ENCODE data around the gene MAP3K9.
A peak's percentile ranks its signal among the peaks of the same experiment; 100 is the strongest.

MAP3K9 gene

GRCh38 chr14:70785556-70785955, 23.8 kb downstream of the MAP3K9 start:
- ATAC-seq (ENCODE audit: low read depth) (peak; percentile 51), DNase-seq (ENCODE audit: low spot score) (peak; percentile 85)
- no peaks in the 10 kb centered on the region for H3K9me3 ChIP-seq (ENCODE audit: severe bottlenecking)
- H3K4me1 ChIP-seq (ENCODE audit: insufficient read depth, poor library complexity, severe bottlenecking) = peaks cover 88% of the 10 kb centered on the region
- H3K27ac ChIP-seq (ENCODE audit: poor library complexity, severe bottlenecking) = peak overlapping the region; percentile 100
- no peak overlapping the region for H3K4me3 ChIP-seq (ENCODE audit: severe bottlenecking)
- no peak for TF ChIP-seq CTCF (IDR thresholded peaks at IDR 0.05; ENCODE audit: poor library complexity, severe bottlenecking)
- peaks cover 86% of the 10 kb centered on the region for H3K36me3 ChIP-seq (ENCODE audit: low read depth)
- no peaks in the 10 kb centered on the region for H3K27me3 ChIP-seq (ENCODE audit: insufficient read depth, poor library complexity, severe bottlenecking)

DNA sequence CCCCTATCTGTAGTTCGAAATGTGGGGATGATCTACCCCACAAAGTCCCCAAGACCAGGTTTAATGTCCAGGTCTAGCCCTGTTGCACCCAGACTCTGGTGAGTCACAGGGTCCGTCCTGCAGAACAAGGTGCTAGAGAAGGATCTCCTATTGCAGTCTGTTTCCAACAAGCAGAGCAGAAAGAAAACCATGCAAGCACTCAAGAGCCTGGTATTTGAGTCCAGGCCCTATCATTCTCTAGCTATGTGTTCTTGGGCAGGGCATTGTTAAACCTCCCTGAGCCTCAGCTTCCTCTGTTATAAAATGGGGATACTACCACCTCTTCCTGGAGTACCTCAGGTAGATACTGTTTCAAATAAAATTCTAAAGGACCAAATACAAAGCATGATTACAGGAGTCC, 24.4 kb downstream of the MAP3K9 start:
- H3K27ac ChIP-seq (ENCODE audit: poor library complexity, severe bottlenecking) = peak overlapping the region; percentile 100
- no peak for DNase-seq (ENCODE audit: low spot score)
- peaks cover 90% of the 10 kb centered on the region for H3K36me3 ChIP-seq (ENCODE audit: low read depth)
- H3K9me3 ChIP-seq (ENCODE audit: severe bottlenecking) = no peaks in the 10 kb centered on the region
- H3K4me3 ChIP-seq (ENCODE audit: severe bottlenecking) = no peak overlapping the region
- peak; percentile 5; the same call in 2 of the 3 replicates for ATAC-seq (ENCODE audit: low read depth)
- peaks cover 88% of the 10 kb centered on the region for H3K4me1 ChIP-seq (ENCODE audit: insufficient read depth, poor library complexity, severe bottlenecking)
- H3K27me3 ChIP-seq (ENCODE audit: insufficient read depth, poor library complexity, severe bottlenecking) = no peaks in the 10 kb centered on the region
- TF ChIP-seq CTCF (IDR thresholded peaks at IDR 0.05; ENCODE audit: poor library complexity, severe bottlenecking) = no peak

DNA sequence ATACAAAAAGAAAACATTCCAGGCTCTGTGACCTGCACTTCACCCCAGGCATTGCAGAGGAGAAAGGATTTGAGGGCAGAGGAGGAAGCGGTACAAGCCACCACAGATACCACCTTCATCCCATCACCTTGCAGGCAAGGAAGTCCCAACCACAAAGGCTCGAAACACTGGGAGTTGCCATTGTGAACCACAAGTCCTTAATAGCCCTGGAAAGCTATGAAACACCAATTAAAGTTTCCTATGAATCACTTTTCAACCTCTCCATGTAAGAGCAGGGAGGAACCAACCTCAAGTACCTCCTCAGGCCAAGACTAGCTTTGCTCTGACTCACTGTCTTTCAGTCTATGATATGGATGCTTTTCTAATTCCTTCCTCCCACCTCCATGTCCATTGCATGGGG, 27.0 kb downstream of the MAP3K9 start:
- Histone ChIP-seq H3K36me3 (ENCODE audit: low read depth) (peaks cover 85% of the 10 kb centered on the region), H3K4me1 (ENCODE audit: insufficient read depth, poor library complexity, severe bottlenecking) (peaks cover 81% of the 10 kb centered on the region), H3K27ac (ENCODE audit: poor library complexity, severe bottlenecking) (peak overlapping the region; percentile 100), H3K4me3 (ENCODE audit: severe bottlenecking) (no peak overlapping the region), H3K27me3 (ENCODE audit: insufficient read depth, poor library complexity, severe bottlenecking) (no peaks in the 10 kb centered on the region), H3K9me3 (ENCODE audit: severe bottlenecking) (no peaks in the 10 kb centered on the region)
- no peak for TF ChIP-seq CTCF (IDR thresholded peaks at IDR 0.05; ENCODE audit: poor library complexity, severe bottlenecking)
- DNase-seq (ENCODE audit: low spot score) (peak; percentile 97), ATAC-seq (ENCODE audit: low read depth) (peak; percentile 89)

GRCh38 chr14:70780396-70781075, 28.8 kb downstream of the MAP3K9 start:
- peaks cover 68% of the 10 kb centered on the region for H3K36me3 ChIP-seq (ENCODE audit: low read depth)
- no peaks in the 10 kb centered on the region for H3K27me3 ChIP-seq (ENCODE audit: insufficient read depth, poor library complexity, severe bottlenecking)
- DNase-seq (ENCODE audit: low spot score) (no peak), ATAC-seq (ENCODE audit: low read depth) (no peak)
- peaks cover 73% of the 10 kb centered on the region for H3K4me1 ChIP-seq (ENCODE audit: insufficient read depth, poor library complexity, severe bottlenecking)
- H3K27ac ChIP-seq (ENCODE audit: poor library complexity, severe bottlenecking) = peak overlapping the region; percentile 100
- H3K9me3 ChIP-seq (ENCODE audit: severe bottlenecking) = no peaks in the 10 kb centered on the region
- TF ChIP-seq CTCF (IDR thresholded peaks at IDR 0.05; ENCODE audit: poor library complexity, severe bottlenecking) = no peak
- H3K4me3 ChIP-seq (ENCODE audit: severe bottlenecking) = no peak overlapping the region

- Histone ChIP-seq H3K27me3 (ENCODE audit: insufficient read depth, poor library complexity, severe bottlenecking) (no peaks in the 10 kb centered on the region), H3K9me3 (ENCODE audit: severe bottlenecking) (no peaks in the 10 kb centered on the region), H3K4me1 (ENCODE audit: insufficient read depth, poor library complexity, severe bottlenecking) (peaks cover 64% of the 10 kb centered on the region), H3K4me3 (ENCODE audit: severe bottlenecking) (no peak overlapping the region), H3K27ac (ENCODE audit: poor library complexity, severe bottlenecking) (peak overlapping the region; percentile 100), H3K36me3 (ENCODE audit: low read depth) (peaks cover 59% of the 10 kb centered on the region)
- no peak for ATAC-seq (ENCODE audit: low read depth)
- DNase-seq (ENCODE audit: low spot score) = no peak
- no peak for TF ChIP-seq CTCF (IDR thresholded peaks at IDR 0.05; ENCODE audit: poor library complexity, severe bottlenecking)
These were observed 29.6 kb downstream of the MAP3K9 start for GRCh38 chr14:70779667-70780066.
